SH-SY5Y (cell line): ENCODE data around the gene DAPK1.

ENCODE experiments used
- GATA2 ChIP-seq: IDR thresholded peaks from 2 replicates; pipeline ENCODE4 v1.6.1; 2011; ENCODE audit warnings: mild to moderate bottlenecking, low read depth, low read length
- GATA3 ChIP-seq: IDR thresholded peaks from 2 replicates; pipeline ENCODE4 v1.6.1; 2011; ENCODE audit warnings: low read depth, mild to moderate bottlenecking, low read length, moderate library complexity

DNA sequence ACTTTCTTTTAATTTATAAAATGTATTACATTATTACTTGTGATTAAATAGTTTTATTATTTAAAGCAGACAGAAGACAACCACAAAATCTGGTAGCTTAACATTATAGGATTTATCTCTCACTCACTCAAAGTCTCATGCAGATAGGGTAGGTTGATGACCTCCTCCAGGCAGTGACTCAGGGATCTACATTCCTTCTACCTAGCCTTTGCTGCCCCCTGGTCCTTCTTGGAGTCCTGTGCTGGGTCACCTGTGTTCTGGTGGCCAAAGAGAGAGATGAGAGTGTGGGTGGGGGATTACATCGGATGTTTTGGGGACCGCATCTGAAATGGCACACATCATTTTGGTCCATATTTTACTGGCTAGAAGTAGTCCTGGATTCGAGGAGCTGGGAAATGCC lies 132.6 kb downstream of the DAPK1 start:
- TF ChIP-seq GATA2: no peak
- TF ChIP-seq GATA3: no peak
